GM12872 (cell line): ENCODE measurements around the gene FERMT2.

Source experiments
- TF ChIP-seq, protein P1 (sequence below): IDR thresholded peaks from 3 replicates; pipeline ENCODE4 v1.5.1; 2011; ENCODE audit warnings: low read depth, mild to moderate bottlenecking, low read length, moderate library complexity; ENCODE audit not compliant: insufficient read depth

Gene FERMT2

DNA sequence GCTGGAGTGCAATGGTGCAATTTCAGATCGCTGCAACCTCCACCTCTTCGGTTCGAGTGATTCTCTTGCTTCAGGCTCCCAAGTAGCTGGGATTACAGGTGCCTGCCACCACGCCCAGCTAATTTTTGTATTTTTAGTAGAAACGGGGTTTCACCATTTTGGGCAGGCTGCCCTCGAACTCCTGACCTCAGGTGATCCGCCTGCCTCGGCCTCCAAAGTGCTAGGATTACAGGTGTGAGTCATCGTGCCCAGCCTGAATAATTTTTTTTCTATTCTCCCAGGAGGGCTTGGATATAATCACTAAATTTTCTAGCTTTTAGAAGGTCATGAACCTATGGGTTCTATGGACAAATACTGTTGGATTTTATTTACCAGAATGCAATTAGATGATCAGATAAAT, 114.8 kb downstream of the FERMT2 start:
- TF ChIP-seq, protein P1, sequence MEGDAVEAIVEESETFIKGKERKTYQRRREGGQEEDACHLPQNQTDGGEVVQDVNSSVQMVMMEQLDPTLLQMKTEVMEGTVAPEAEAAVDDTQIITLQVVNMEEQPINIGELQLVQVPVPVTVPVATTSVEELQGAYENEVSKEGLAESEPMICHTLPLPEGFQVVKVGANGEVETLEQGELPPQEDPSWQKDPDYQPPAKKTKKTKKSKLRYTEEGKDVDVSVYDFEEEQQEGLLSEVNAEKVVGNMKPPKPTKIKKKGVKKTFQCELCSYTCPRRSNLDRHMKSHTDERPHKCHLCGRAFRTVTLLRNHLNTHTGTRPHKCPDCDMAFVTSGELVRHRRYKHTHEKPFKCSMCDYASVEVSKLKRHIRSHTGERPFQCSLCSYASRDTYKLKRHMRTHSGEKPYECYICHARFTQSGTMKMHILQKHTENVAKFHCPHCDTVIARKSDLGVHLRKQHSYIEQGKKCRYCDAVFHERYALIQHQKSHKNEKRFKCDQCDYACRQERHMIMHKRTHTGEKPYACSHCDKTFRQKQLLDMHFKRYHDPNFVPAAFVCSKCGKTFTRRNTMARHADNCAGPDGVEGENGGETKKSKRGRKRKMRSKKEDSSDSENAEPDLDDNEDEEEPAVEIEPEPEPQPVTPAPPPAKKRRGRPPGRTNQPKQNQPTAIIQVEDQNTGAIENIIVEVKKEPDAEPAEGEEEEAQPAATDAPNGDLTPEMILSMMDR = no peak

DNA sequence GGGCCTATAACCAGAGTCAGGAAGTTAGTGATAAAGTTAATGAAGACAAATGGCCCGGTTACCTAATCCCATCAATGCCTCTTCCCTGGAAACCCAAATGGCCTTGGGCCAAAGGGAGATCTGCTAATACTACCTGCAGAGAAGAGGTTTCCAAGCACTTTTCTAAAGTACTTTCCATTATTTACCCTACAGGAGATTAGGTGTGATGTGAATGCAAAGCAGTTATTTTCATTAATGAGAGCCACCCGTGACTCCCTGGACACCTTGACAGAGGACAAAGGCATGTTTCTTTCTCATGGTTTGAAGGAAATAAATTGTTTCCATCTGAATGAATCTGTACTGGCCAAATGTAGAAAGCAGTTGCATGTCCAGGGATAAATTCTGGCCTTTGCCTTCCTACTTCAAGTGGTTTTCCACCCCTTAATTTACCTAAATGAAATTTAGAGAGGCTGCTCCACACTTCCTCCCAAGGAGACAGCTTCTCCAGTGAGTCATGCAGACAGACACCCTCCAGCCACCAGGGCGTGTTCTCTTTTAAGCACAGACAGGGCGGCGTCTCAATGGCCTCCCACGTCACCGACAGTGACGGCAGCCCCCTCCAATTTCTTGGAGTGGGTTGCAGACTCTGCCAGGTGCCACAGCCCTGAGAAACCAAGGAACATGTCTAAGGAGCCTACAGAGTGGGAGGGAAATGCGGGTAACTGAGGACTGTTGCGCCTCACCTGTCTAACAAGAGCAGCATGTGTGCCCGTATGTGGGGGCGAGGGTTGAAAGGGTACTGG, 115.5 kb downstream of the FERMT2 start:
- TF ChIP-seq, protein P1 = no peak

DNA sequence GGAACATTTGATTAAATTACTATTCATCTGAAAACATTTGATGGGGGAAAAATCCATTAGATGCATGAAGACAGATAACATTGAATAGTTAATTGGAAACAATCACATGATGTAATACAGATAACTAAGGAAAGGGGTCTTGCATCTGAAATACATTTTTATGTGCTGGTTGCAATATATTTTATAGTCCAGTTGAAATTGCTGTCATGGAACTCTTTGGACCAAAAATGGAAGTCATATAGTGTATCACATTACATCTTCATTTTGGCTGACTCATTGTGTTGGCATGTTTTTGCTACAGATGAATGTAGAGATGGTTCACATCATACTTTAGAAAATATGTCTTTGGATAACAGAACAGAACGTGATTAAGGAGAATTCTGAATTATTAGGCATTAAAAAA, 116.4 kb downstream of the FERMT2 start:
- TF ChIP-seq, protein P1 = no peak

DNA sequence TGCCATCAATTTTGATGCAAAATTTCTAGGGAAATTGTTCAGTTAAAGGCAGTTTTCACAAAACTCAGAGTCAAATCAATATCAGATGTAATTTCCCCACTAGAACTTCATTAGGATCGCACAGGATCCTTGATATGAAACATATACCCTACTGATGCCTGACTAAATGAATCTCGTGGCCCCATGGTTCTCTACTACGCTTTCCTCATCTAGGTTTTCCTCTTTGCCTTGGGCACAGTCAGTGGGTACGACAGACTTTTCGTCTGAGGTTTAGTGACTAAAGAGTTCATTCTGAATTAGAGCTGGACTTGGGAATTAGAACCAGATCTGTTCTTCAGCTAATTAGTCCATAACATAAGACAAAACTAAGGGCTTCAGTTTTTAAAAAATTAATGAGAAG, 117.0 kb downstream of the FERMT2 start:
- TF ChIP-seq, protein P1 = no peak

DNA sequence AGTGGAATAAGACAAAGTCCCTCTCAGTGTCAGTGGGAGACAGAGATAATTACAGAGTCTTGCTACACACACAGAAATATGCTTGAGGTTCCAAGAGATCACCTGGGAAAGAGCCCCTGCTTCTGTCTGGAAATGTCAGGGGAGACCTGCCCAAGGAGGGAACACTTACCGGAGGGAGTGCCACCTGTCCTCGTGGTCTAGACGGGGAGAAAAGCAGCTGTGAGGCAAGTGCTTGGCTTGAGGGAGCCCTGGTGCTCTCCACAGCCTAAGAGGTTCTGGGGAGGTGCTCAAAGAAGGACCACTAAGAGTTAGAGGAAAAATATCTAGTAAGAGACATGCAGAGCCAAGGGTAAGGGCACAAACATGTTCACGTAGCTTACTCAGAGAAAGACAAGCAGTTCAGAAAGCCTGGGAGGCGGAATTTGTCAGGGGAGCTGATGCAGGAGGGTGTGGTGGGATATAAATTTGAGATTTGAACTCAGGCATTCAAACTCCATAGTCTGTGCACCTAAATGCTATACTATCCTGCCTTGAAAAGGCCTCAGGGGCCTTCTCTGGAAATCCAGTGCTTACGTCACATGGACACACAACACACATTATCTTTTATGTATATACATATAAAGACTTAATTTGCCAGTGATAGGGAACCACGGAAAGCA, 121.2 kb downstream of the FERMT2 start:
- TF ChIP-seq, protein P1 = no peak

DNA sequence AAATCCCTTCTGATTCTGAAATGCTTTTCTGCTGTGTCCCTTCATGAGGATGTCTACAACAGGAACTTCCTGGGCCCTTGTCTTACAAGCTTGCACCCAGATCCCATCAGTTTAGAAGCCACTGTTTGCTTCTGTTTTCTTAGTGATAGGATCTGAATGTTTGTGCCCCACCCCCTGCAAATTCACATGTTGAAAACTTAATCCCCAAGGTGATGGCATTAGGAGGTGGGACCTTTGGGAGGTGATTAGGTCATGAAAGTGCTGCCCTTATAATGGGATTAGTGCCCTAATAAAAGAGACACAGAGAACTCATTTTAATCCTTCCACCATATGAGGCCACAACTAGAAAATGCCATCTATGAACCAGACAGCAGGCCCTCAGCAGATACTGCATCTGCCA, 123.4 kb downstream of the FERMT2 start:
- TF ChIP-seq, protein P1 = no peak

DNA sequence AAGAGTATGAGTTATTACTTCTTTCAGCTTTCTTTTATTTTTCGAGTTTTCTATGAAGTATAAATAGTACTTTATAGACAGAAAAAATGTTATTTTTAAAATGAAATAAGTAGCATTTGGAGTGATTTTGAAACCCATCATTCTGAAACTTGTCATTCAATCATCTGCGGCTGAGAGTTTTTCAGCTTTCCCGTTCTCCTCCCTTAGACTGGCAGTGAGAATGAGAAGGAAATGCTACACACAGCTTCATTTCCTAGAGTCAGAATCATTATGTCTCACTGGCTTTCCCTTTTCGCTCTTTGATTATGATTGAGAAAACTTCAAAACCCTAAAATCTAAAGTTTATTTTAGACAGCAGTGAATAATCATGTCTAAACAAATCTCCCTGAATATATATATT, 125.8 kb downstream of the FERMT2 start:
- TF ChIP-seq, protein P1 = no peak
